Activated T-helper 1 cell treated with anti-CD3 and anti-CD28 coated beads, Interleukin-2, amount 50 U/mL, for 16 hours (primary cell): ENCODE data around the gene SLFN5.
A peak's percentile ranks its signal among the peaks of the same experiment; 100 is the strongest.
"Not testable (repeated sequence)": the region's sequence is repeated elsewhere in the genome, so short reads cannot be mapped to it uniquely, and the experiment has no call there.

Experiments used
- DNase-seq, 2 donors: peaks; one replicate each; pipeline ENCODE4 v3.0.0-alpha.2; 2020; ENCODE audit warnings: low read depth in 1 of 2, low spot score in 1 of 2

Gene SLFN5

GRCh38 chr17:35287286-35287811, 44.5 kb downstream of the SLFN5 start:
- no peak for DNase-seq

DNA sequence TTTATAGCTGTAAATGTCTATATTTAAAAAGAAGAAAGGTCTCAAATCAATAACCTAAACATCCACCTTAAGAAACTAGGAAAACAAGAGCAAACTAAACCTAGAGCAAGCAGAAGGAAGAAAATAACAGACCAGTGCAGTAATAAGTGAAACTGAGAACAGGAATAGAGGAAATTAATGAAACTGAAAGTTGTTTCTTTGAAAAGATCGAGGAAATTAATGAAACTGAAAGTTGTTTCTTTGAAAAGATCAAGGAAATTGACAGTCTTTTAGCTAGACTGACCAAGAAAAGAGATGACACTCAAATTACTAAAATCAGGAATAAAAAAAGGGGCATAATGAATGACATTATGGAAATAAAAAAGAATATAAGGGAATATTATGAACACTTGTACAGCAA, 46.4 kb downstream of the SLFN5 start:
- no peak for DNase-seq

DNA sequence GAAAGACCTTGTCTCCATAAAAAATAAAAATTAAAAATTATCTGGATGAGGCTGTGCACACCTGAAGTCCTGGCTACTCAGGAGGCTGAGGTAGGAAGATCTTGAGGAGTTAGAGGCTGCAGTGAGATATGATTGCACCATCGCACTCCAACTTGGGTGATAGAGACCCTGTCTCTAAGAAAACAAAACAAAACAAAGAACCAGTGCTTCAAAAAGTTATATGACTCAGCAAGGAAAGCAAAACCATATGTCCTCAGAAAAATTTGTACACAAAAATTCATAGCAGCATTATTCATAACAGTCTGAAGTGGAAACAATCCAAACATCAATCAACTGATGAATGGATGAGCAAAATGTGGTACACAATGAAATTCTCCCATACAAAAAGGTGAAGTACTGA, 48.9 kb downstream of the SLFN5 start:
- DNase-seq = no peak

- no peak for DNase-seq
These were observed 50.4 kb downstream of the SLFN5 start for GRCh38 chr17:35293151-35293847.

- no peak for DNase-seq
These were observed 51.9 kb downstream of the SLFN5 start for GRCh38 chr17:35294756-35295155.

GRCh38 chr17:35295686-35296085, 52.8 kb downstream of the SLFN5 start:
- no peak for DNase-seq

DNA sequence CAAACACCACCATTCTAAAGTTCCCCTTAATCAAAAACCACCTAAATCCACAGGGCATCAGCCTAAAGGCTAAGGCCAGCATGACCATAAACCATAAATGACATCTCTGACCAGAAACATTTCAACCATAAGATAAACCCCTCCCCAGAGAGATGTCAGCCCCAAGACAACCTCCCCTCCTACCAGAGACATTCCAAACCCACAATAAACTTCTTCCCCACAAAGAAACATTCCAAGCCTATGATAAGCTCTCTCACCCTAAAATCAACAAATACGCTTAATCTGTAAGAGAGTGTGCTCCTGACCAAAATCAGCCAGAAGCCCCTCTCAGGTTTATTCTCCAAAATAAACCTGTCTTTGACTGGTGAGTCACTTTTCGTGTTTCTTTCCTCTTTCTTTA, 54.8 kb downstream of the SLFN5 start:
- DNase-seq = no peak

DNA sequence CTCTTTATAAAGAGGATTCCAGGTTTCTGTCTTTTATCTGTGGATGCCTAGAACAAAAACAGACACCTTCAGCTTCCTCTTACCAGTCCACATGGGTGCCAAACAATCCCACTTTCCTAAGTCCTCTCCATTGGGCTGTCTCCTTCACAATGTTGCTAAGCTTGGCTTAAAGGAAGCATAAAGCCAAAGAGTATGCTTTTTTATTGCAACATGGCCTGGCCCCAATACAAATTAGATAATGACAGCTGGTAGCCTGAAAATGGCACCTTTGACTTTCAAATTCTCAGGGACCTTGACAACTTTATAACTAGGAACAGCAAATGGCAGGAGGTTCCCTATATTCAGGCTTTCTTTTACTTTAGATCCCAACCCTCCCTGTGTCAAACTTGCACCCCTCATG, 55.8 kb downstream of the SLFN5 start:
- no peak for DNase-seq

- DNase-seq = no peak
These were observed 56.3 kb downstream of the SLFN5 start for GRCh38 chr17:35299135-35299534.

DNA sequence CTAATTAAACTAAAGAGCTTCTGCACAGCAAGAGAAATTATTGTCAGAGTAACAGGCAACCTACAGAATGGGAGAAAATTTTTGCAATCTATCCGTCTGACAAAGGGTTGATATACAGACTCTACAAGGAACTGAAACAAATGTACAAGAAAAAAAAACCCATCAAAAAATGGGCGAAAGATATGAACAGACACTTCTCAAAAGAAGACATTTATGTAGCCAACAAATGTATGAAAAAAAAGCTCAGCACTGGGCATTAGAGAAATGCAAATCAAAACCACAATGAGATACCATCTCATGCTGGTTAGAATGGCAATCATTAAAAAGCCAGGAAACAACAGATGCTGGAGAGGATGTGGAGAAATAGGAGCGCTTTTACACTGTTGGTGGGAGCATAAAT, 66.5 kb downstream of the SLFN5 start:
- not testable (repeated sequence) for DNase-seq

GRCh38 chr17:35312346-35312745, 69.5 kb downstream of the SLFN5 start:
- DNase-seq = no peak

- DNase-seq = peak; percentile 54 to 55
These were observed 70.2 kb downstream of the SLFN5 start for GRCh38 chr17:35312790-35313711.

DNA sequence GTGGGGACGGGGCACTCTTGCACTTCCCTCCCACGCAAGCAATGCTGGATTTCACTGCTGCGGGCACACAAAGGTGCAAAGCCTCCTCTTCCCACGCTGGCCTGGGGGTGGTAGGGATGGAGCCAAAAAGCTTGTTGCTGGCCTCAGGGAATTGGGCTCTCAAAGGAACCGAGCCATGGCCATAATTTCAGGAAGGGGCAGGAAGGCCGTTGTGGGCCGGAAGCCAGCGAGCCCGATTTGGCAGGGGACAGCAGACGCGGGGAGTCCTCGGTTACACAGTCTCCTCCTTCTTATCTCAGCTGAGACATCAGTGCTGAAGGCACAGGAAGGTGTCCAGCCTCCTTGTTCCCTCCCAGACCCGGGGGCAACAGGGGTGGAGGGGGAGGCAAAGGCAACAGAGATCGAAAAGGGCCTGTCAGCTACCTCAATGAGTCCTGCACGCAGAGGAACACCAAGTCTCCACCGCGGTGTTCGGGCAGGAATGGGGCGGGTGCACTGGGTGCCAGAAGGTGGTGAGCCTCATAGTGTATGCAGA, 71.1 kb downstream of the SLFN5 start:
- DNase-seq = no peak

- no peak for DNase-seq
These were observed 71.7 kb downstream of the SLFN5 start for GRCh38 chr17:35314415-35315216.

GRCh38 chr17:35315283-35315682, 72.4 kb downstream of the SLFN5 start:
- no peak for DNase-seq

- DNase-seq = no peak
These were observed 73.1 kb downstream of the SLFN5 start for GRCh38 chr17:35315971-35316370.

GRCh38 chr17:35322749-35323148, 79.9 kb downstream of the SLFN5 start:
- no peak for DNase-seq
